CD4-positive, alpha-beta memory T cell (primary cell): ENCODE measurements around the gene CMBL. TPM values are rescaled to one million over a fixed set of nuclear protein-coding genes. Genes with fewer than 3 reads are reported as not detected.
"Not testable (repeated sequence)": the region's sequence is repeated elsewhere in the genome, so short reads cannot be mapped to it uniquely, and the experiment has no call there.

Source experiments
- CTCF ChIA-PET: fragments of 350-600 bp; sonication (Branson Sonifier 250); formaldehyde crosslinking; loops from one replicate; lab custom pipeline; 2021; ENCODE audit warnings: inconsistent platforms; ENCODE audit not compliant: partially characterized antibody; lab: Charles Lee
- POLR2A ChIA-PET: fragments of 350-600 bp; sonication (Branson Sonifier 250); formaldehyde crosslinking; loops from one replicate; lab custom pipeline; 2021; ENCODE audit not compliant: partially characterized antibody; lab: Charles Lee
- DNase-seq, 5 donors: peaks; one replicate each; pipeline versions ENCODE4 v3.0.0 to v3.0.0-alpha.2; 2020 to 2022; ENCODE audit warnings: mixed read lengths in 1 of 5
- H3K27ac ChIP-seq: one replicate; pipeline ENCODE4 v1.7.0; 2013; ENCODE audit warnings: low read depth, low read length
- H3K27me3 ChIP-seq: 2 replicates; pipeline ENCODE4 v1.7.0; 2013; ENCODE audit warnings: mild to moderate bottlenecking, low read length, moderate library complexity; ENCODE audit not compliant: insufficient read depth
- H3K36me3 ChIP-seq: 2 replicates; pipeline ENCODE4 v1.7.0; 2013; ENCODE audit warnings: mild to moderate bottlenecking, low read length, moderate library complexity; ENCODE audit not compliant: insufficient read depth
- H3K4me1 ChIP-seq: 2 replicates; pipeline ENCODE4 v1.7.0; 2013; ENCODE audit warnings: mild to moderate bottlenecking, low read length, moderate library complexity; ENCODE audit not compliant: insufficient read depth
- H3K4me3 ChIP-seq, 2 donors: one replicate each; pipeline ENCODE4 v1.7.0; 2013; ENCODE audit warnings: low read length in 2 of 2, mild to moderate bottlenecking in 1 of 2
- H3K9me3 ChIP-seq, 2 donors: one replicate each; pipeline ENCODE4 v1.7.0; 2013; ENCODE audit warnings: low read length in 2 of 2, control low read depth in 1 of 2; ENCODE audit not compliant: control insufficient read depth in 1 of 2
- H3K27ac Mint-ChIP-seq, 7 donors: one replicate each; pipeline ENCODE4 v1.8.0; 2020 to 2021; ENCODE audit warnings: mixed read lengths in 7 of 7, mild to moderate bottlenecking in 6 of 7, inconsistent platforms in 3 of 7, moderate library complexity in 3 of 7
- H3K27me3 Mint-ChIP-seq, 2 donors: one replicate each; pipeline ENCODE4 v1.8.0; 2020 to 2021; ENCODE audit warnings: mixed read lengths in 2 of 2
- H3K36me3 Mint-ChIP-seq, 2 donors: one replicate each; pipeline ENCODE4 v1.8.0; 2020 to 2021; ENCODE audit warnings: mixed read lengths in 2 of 2, inconsistent platforms in 1 of 2, mild to moderate bottlenecking in 1 of 2
- H3K4me1 Mint-ChIP-seq, 4 donors: one replicate each; pipeline ENCODE4 v1.8.0; 2020 to 2021; ENCODE audit warnings: mixed read lengths in 4 of 4, mild to moderate bottlenecking in 1 of 4
- H3K4me3 Mint-ChIP-seq, 8 donors: one replicate each; pipeline ENCODE4 v1.8.0; 2020 to 2021; ENCODE audit warnings: mixed read lengths in 8 of 8, mild to moderate bottlenecking in 7 of 8, moderate library complexity in 6 of 8, inconsistent platforms in 3 of 8
- H3K9me3 Mint-ChIP-seq, 8 donors: one replicate each; pipeline ENCODE4 v1.8.0; 2020 to 2021; ENCODE audit warnings: mixed read lengths in 8 of 8, mild to moderate bottlenecking in 5 of 8, inconsistent platforms in 3 of 8, moderate library complexity in 1 of 8
- intact Hi-C: fragments of 100-400 bp; cut with micrococcal nuclease; formaldehyde crosslinking; loops from one replicate; pipeline ENCODE4 v1.15.1; 2023
- polyA plus RNA-seq, 2 donors: library from polyadenylated mRNA; unstranded; fragments of 300-500 nt; fragmentation: Illumina TruSeq; gene quantifications; one replicate each; pipeline ENCODE4 v1.2.3, GENCODE V29; 2021
- total RNA-seq, 2 experiments: library from RNA; stranded (reverse); gene quantifications; one replicate each; pipeline ENCODE4 v1.2.3, GENCODE V29; 2021

CMBL gene
- total and polyA plus RNA-seq, 4 experiments from 2014 or later = 0.33 to 1.9 (median 1.5) TPM; not detected in 1

- H3K27ac ChIP-seq = no peak overlapping the region
- H3K36me3 ChIP-seq = no peaks in the 10 kb centered on the region
- Mint-ChIP-seq H3K27me3 (peaks cover 0 to 1% of the 10 kb centered on the region in 2 donors), H3K36me3 (no peaks in the 10 kb centered on the region), H3K9me3 (peaks cover 0 to 2% (median 0%) of the 10 kb centered on the region in 8 donors), H3K4me3 (no peak overlapping the region), H3K4me1 (peaks cover 2 to 10% (median 4%) of the 10 kb centered on the region in 4 donors), H3K27ac (no peak overlapping the region)
- no peaks in the 10 kb centered on the region for H3K27me3 ChIP-seq
- ChIA-PET POLR2A (no interaction called here), CTCF (no interaction called here)
- intact Hi-C loops = no loop called here
- H3K4me1 ChIP-seq = no peaks in the 10 kb centered on the region
- no peaks in the 10 kb centered on the region for H3K9me3 ChIP-seq
- no peak overlapping the region for H3K4me3 ChIP-seq
- no peak for DNase-seq
Observed at GRCh38 chr5:10290438-10290837, 17.3 kb downstream of the CMBL start.

- H3K27me3 Mint-ChIP-seq = peaks cover 0 to 1% of the 10 kb centered on the region in 2 donors
- H3K9me3 Mint-ChIP-seq = peaks cover 0 to 2% (median 0%) of the 10 kb centered on the region in 8 donors
- no peak overlapping the region for H3K4me3 ChIP-seq
- H3K9me3 ChIP-seq = no peaks in the 10 kb centered on the region
- H3K4me3 Mint-ChIP-seq = no peak overlapping the region
- POLR2A ChIA-PET = no interaction called here
- no peaks in the 10 kb centered on the region for H3K36me3 Mint-ChIP-seq
- intact Hi-C loops = no loop called here
- H3K27ac ChIP-seq = no peak overlapping the region
- H3K36me3 ChIP-seq = no peaks in the 10 kb centered on the region
- no peak overlapping the region for H3K27ac Mint-ChIP-seq
- no peaks in the 10 kb centered on the region for H3K27me3 ChIP-seq
- DNase-seq = no peak
- CTCF ChIA-PET = interaction anchor here (1.1 kb wide), 1 partner anchor 133 kb away, joined by 4 read pairs; no protein-coding TSS in a partner anchor
- H3K4me1 Mint-ChIP-seq = peaks cover 2 to 10% (median 4%) of the 10 kb centered on the region in 4 donors
- H3K4me1 ChIP-seq = no peaks in the 10 kb centered on the region
Observed at GRCh38 chr5:10289991-10290390, 17.7 kb downstream of the CMBL start.

GRCh38 chr5:10289353-10289752 is 18.3 kb downstream of the CMBL start:
- Mint-ChIP-seq H3K27me3 (peaks cover 0 to 1% of the 10 kb centered on the region in 2 donors), H3K4me3 (no peak overlapping the region), H3K4me1 (peaks cover 3 to 10% (median 5%) of the 10 kb centered on the region in 4 donors), H3K27ac (no peak overlapping the region), H3K36me3 (no peaks in the 10 kb centered on the region), H3K9me3 (peaks cover 0 to 2% (median 0%) of the 10 kb centered on the region in 8 donors)
- Histone ChIP-seq H3K4me3 (no peak overlapping the region), H3K36me3 (no peaks in the 10 kb centered on the region), H3K9me3 (no peaks in the 10 kb centered on the region), H3K27me3 (no peaks in the 10 kb centered on the region), H3K27ac (no peak overlapping the region), H3K4me1 (peaks cover under 1% of the 10 kb centered on the region)
- ChIA-PET POLR2A (no interaction called here), CTCF (interaction anchor here (1.1 kb wide), 1 partner anchor 134 kb away, joined by 4 read pairs; no protein-coding TSS in a partner anchor)
- intact Hi-C loops = no loop called here
- DNase-seq = no peak

GRCh38 chr5:10288592-10289219 is 19.0 kb downstream of the CMBL start:
- CTCF ChIA-PET = interaction anchor here (1.1 to 6.6 kb wide), 2 partner anchors 135 to 338 kb away, joined by 4 to 144 read pairs; no protein-coding TSS in a partner anchor

GRCh38 chr5:10286862-10287227 is 20.9 kb downstream of the CMBL start:
- H3K4me1 ChIP-seq = peaks cover 8% of the 10 kb centered on the region
- Mint-ChIP-seq H3K4me1 (peaks cover 6 to 14% (median 9%) of the 10 kb centered on the region in 4 donors), H3K27me3 (peaks cover 0 to 1% of the 10 kb centered on the region in 2 donors), H3K9me3 (no peaks in the 10 kb centered on the region), H3K36me3 (no peaks in the 10 kb centered on the region), H3K4me3 (no peak overlapping the region), H3K27ac (no peak overlapping the region)
- intact Hi-C loops = no loop called here
- H3K4me3 ChIP-seq = no peak overlapping the region
- H3K27ac ChIP-seq = no peak overlapping the region
- DNase-seq = no peak
- no peaks in the 10 kb centered on the region for H3K27me3 ChIP-seq
- ChIA-PET POLR2A (no interaction called here), CTCF (interaction anchor here (1.8 to 6.6 kb wide), 2 partner anchors 78 to 340 kb away, joined by 7 to 144 read pairs; no protein-coding TSS in a partner anchor)
- no peaks in the 10 kb centered on the region for H3K9me3 ChIP-seq
- no peaks in the 10 kb centered on the region for H3K36me3 ChIP-seq

More at GRCh38 chr5:10288592-10289219, 19.0 kb downstream of the CMBL start:
- H3K36me3 ChIP-seq = no peaks in the 10 kb centered on the region
- no peak overlapping the region for H3K4me3 ChIP-seq
- no peaks in the 10 kb centered on the region for H3K9me3 ChIP-seq
- H3K27ac Mint-ChIP-seq = peak overlapping the region in 1 of 7 donors; percentile 29
- H3K27me3 Mint-ChIP-seq = peaks cover 0 to 1% of the 10 kb centered on the region in 2 donors
- no peaks in the 10 kb centered on the region for H3K27me3 ChIP-seq
- intact Hi-C loops = no loop called here
- POLR2A ChIA-PET = no interaction called here
- H3K9me3 Mint-ChIP-seq = no peaks in the 10 kb centered on the region
- no peak overlapping the region for H3K4me3 Mint-ChIP-seq
- DNase-seq = peak in 4 of 5 donors; percentile 12 to 29 (median 16)
- no peaks in the 10 kb centered on the region for H3K36me3 Mint-ChIP-seq
- peaks cover 7% of the 10 kb centered on the region for H3K4me1 ChIP-seq
- peaks cover 6 to 13% (median 9%) of the 10 kb centered on the region in 4 donors for H3K4me1 Mint-ChIP-seq
- H3K27ac ChIP-seq = no peak overlapping the region

GRCh38 chr5:10286162-10286861 is 21.4 kb downstream of the CMBL start:
- H3K4me1 ChIP-seq = peaks cover 8% of the 10 kb centered on the region
- peaks cover 6 to 14% (median 9%) of the 10 kb centered on the region in 4 donors for H3K4me1 Mint-ChIP-seq
- H3K27ac Mint-ChIP-seq = no peak overlapping the region
- intact Hi-C loops = no loop called here
- H3K36me3 ChIP-seq = no peaks in the 10 kb centered on the region
- H3K36me3 Mint-ChIP-seq = no peaks in the 10 kb centered on the region
- H3K4me3 ChIP-seq = no peak overlapping the region
- H3K9me3 Mint-ChIP-seq = no peaks in the 10 kb centered on the region
- H3K4me3 Mint-ChIP-seq = no peak overlapping the region
- no peaks in the 10 kb centered on the region for H3K27me3 ChIP-seq
- ChIA-PET POLR2A (no interaction called here), CTCF (interaction anchor here (1.3 to 6.6 kb wide), 4 partner anchors 78 to 341 kb away, joined by 3 to 144 read pairs (median 6); no protein-coding TSS in a partner anchor)
- H3K9me3 ChIP-seq = no peaks in the 10 kb centered on the region
- H3K27me3 Mint-ChIP-seq = peaks cover 0 to 1% of the 10 kb centered on the region in 2 donors
- no peak for DNase-seq
- H3K27ac ChIP-seq = no peak overlapping the region

- POLR2A ChIA-PET, H3K4me3 Mint-ChIP-seq, DNase-seq, H3K27me3 ChIP-seq, H3K9me3 ChIP-seq, H3K27ac ChIP-seq, H3K36me3 Mint-ChIP-seq, H3K27me3 Mint-ChIP-seq, H3K4me3 ChIP-seq, H3K36me3 ChIP-seq, intact Hi-C loops, H3K27ac Mint-ChIP-seq, H3K4me1 ChIP-seq, H3K9me3 Mint-ChIP-seq: not testable (repeated sequence)
- CTCF ChIA-PET = interaction anchor here (0.7 to 6.6 kb wide), 5 partner anchors 79 to 549 kb away, joined by 3 to 144 read pairs (median 6); no protein-coding TSS in a partner anchor
- H3K4me1 Mint-ChIP-seq = peaks cover 6 to 14% (median 9%) of the 10 kb centered on the region in 4 donors
Observed at GRCh38 chr5:10285362-10285761, 22.3 kb downstream of the CMBL start.
